AG10803 (cell line): ENCODE measurements around the gene TBCD.

Experiments
- DNase-seq: peaks from one replicate; pipeline ENCODE4 v3.0.0; 2010; ENCODE audit warnings: low read depth
- H3K4me3 ChIP-seq: 2 replicates; pipeline ENCODE4 v1.5.1; 2011; ENCODE audit warnings: mild to moderate bottlenecking, low read length, control low read depth
- CTCF ChIP-seq: conservative IDR thresholded peaks from 2 replicates; pipeline ENCODE4 v1.5.1; 2011; ENCODE audit warnings: mild to moderate bottlenecking, low read length, control low read depth, inconsistent platforms

TBCD gene

DNA sequence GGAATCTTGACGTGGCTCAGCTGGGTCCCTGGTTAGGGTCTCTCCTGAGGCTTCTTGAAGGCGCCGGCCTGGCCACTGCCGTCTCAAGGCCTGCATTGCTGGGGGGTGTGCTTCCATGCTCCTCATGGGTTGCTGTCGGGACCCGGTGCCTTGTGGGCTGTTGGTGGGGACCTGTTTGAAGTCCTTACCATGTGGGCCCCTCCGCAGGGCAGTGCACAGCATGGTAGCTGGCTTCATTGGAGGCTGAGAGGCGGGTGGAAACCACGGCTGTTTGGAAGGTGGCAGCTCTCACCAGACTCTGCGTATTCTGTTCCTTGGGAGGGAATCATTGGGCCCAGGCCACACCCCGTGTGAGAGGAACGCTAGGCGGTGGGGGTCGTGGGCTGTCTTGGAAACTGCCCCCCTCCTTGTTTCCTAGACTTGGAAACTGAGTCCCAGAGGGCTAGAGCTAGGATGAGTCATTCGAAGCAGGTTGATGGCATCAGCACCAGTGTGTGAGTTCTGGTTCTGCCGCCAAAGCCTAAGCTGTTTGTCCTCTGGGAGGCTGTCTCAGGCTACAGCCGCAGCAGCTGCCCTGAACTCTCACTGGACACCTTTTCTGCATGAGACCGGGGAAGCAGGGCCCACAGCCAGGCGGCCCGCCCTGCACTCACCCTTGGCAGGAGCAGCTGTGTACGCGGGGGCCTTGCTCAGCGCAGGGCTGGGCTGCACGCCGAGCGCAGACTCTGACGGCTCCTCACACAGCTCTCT is 52.8 kb downstream of the TBCD start:
- TF ChIP-seq CTCF: no peak
- H3K4me3 ChIP-seq: no peak overlapping the region
- DNase-seq: no peak

DNA sequence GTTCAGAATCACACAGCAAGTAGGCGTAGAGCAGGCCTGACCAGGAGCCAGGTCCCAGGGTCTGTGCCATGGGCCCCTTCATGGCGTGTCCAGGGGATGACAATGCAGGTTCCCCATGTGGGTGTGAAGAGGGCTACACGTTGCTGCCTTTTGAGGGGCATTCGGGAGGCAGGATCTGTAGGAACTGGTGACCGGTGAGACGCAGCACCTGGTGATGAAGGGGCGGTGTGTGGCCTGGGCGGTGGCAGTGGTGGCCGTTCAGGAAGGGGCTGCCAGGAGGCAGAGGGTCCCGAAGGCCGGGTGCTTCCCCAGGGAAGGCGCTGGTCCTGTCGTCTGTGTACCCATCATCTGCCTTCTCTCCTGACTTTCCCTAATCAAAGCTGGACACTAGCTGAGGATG is 53.4 kb downstream of the TBCD start:
- DNase-seq: no peak
- no peak overlapping the region for H3K4me3 ChIP-seq
- TF ChIP-seq CTCF: no peak

DNA sequence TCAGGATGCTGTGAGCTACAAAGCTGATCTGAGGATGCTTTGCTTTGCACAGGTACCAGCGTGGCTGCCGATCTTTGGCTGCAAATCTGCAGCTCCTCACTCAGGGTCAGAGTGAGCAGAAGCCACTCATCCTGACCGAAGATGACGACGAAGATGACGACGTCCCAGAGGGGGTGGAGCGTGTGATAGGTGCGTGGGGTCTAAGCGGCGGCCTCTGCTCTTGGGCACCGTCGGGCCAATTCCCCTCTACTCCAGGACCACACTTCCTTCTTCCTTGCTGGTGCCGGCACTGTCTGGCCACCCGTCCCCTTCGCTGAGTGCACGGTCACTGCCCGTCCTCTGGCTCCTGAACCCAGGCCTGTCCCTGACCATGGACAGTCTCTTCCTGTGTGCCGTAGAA is 54.0 kb downstream of the TBCD start:
- no peak for DNase-seq
- H3K4me3 ChIP-seq: no peak overlapping the region
- TF ChIP-seq CTCF: no peak

DNA sequence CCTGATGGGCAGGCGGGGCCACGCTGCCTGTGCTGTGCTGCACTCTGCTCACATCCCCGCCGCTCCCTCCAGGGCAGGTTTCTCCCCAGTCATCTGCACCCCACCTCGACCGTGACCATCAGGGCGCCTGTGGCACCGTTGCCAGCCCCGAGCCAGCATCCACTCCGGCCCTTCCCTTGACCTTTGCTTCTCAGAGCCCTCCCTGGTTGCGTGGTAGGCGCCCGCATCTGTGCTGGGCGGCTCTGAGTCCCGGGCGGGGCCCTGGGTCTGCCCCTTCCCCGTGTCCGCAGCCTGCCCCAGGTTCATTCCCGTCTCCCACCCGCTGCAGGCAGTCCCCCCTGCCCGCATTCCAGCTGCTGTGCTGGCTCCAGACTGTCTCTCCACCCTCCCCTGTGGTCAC is 54.8 kb downstream of the TBCD start:
- DNase-seq: no peak
- H3K4me3 ChIP-seq: no peak overlapping the region
- no peak for TF ChIP-seq CTCF

GRCh38 chr17:82807101-82807500 is 55.2 kb downstream of the TBCD start:
- no peak for DNase-seq
- no peak for TF ChIP-seq CTCF
- no peak overlapping the region for H3K4me3 ChIP-seq

GRCh38 chr17:82807562-82807961 is 55.7 kb downstream of the TBCD start:
- DNase-seq: no peak
- H3K4me3 ChIP-seq: no peak overlapping the region
- no peak for TF ChIP-seq CTCF

DNA sequence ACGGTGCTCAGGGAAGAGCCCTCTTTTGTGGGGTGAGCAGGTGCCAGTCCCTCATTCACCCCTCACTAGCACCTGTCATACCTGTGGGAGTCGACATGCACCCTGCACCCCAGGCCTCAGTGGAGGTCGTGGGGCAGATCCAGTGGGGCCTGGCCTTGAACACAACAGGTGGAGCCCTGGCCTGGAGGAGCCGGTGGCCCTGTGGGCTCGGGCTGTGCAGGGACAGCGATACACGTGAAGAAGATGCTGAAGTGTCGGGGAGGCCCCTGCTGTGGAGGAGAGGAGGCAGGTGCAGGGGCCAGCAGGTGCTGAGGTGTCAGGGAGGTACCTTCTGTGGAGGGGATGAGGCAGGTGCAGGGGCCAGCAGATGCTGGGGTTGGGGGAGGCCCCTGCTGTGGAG is 56.1 kb downstream of the TBCD start:
- H3K4me3 ChIP-seq: no peak overlapping the region
- DNase-seq: no peak
- TF ChIP-seq CTCF: no peak
